Measurements from ENCODE around the gene RAC3. TPM values are rescaled to one million over a fixed set of nuclear protein-coding genes. Genes with fewer than 3 reads are reported as not detected.

Gene RAC3
- total RNA-seq, 4 donors from 2014 or later = 0.42 to 2.0 TPM; not detected in 2

DNA sequence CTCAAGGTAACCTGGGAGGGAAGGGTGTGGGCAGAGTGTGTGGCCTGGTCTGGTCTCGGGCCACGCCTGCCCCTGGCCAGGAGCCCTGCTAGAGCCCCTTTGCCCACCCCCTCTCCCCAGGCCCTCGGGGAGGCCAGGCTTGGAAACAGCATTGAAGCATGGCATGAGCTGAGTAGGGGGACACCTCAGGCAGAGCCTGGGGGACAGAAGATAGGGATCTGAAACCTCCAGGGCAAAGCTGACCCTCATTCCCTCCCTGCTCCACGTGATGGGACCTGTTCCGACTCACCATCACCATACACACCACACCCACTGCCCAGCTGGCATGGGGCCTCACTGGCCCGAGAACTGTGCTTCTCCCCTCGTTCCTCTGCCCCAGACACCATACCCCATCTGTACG, 17.6 kb downstream of the RAC3 start:
- intact Hi-C loops (cut with DNase I; ENCODE audit: low total_unique reads) = no loop called here
- no peak overlapping the region for H3K27ac ChIP-seq
- no peaks in the 10 kb centered on the region for H3K9me3 ChIP-seq
- H3K36me3 ChIP-seq = peaks cover 0 to 44% of the 10 kb centered on the region in 2 donors
- no peak for TF ChIP-seq POLR2A (IDR thresholded peaks at IDR 0.05)
- TF ChIP-seq, protein P1, sequence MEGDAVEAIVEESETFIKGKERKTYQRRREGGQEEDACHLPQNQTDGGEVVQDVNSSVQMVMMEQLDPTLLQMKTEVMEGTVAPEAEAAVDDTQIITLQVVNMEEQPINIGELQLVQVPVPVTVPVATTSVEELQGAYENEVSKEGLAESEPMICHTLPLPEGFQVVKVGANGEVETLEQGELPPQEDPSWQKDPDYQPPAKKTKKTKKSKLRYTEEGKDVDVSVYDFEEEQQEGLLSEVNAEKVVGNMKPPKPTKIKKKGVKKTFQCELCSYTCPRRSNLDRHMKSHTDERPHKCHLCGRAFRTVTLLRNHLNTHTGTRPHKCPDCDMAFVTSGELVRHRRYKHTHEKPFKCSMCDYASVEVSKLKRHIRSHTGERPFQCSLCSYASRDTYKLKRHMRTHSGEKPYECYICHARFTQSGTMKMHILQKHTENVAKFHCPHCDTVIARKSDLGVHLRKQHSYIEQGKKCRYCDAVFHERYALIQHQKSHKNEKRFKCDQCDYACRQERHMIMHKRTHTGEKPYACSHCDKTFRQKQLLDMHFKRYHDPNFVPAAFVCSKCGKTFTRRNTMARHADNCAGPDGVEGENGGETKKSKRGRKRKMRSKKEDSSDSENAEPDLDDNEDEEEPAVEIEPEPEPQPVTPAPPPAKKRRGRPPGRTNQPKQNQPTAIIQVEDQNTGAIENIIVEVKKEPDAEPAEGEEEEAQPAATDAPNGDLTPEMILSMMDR (IDR thresholded peaks at IDR 0.05 in 4 of 5, conservative IDR thresholded peaks at IDR 0.05 in 1 of 5) = no peak
- DNase-seq (no peak), ATAC-seq (no peak)
- in situ Hi-C loops (cut with MboI; ENCODE audit: low sequenced_read_pairs in 4 of 4) = loop anchor here in 1 of 4 donors (25.0 kb wide), 1 partner anchor 88 kb away; no protein-coding TSS in a partner anchor
- no peaks in the 10 kb centered on the region for H3K27me3 ChIP-seq
- H3K4me3 ChIP-seq = no peak overlapping the region
- peaks cover 22 to 29% of the 10 kb centered on the region in 2 donors for H3K4me1 ChIP-seq

DNA sequence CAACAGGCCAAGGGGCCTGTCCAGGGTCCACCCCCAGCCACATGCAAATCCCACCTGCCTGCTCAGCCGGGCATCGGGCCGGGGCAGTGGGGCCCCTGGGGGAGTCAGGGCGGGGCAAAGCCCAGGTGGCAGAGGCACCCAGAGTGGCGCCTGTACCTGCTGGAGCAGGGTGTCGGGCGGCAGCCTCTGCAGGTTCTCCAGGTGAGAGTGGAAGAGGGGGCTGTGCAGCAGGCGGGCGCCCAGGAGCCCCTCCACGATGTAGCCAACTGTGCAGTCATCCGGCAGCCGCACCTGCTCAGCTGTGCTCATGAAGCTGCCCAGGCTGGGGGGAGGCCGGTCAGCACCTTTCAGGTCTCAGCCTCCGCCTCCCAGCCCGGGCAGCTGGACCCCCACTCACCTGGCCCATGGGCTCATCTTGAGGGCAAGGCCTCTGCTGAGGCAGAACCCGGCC, 18.1 kb downstream of the RAC3 start:
- Histone ChIP-seq H3K4me1 (peaks cover 22 to 29% of the 10 kb centered on the region in 2 donors), H3K27me3 (no peaks in the 10 kb centered on the region), H3K4me3 (no peak overlapping the region), H3K27ac (no peak overlapping the region), H3K36me3 (peaks cover 0 to 49% of the 10 kb centered on the region in 2 donors), H3K9me3 (no peaks in the 10 kb centered on the region)
- ATAC-seq (no peak), DNase-seq (no peak)
- in situ Hi-C loops (cut with MboI; ENCODE audit: low sequenced_read_pairs in 4 of 4) = loop anchor here in 1 of 4 donors (25.0 kb wide), 1 partner anchor 88 kb away; no protein-coding TSS in a partner anchor
- intact Hi-C loops (cut with DNase I; ENCODE audit: low total_unique reads) = no loop called here
- no peak for TF ChIP-seq POLR2A (IDR thresholded peaks at IDR 0.05)
- TF ChIP-seq, protein P1 (IDR thresholded peaks at IDR 0.05 in 4 of 5, conservative IDR thresholded peaks at IDR 0.05 in 1 of 5) = no peak

DNA sequence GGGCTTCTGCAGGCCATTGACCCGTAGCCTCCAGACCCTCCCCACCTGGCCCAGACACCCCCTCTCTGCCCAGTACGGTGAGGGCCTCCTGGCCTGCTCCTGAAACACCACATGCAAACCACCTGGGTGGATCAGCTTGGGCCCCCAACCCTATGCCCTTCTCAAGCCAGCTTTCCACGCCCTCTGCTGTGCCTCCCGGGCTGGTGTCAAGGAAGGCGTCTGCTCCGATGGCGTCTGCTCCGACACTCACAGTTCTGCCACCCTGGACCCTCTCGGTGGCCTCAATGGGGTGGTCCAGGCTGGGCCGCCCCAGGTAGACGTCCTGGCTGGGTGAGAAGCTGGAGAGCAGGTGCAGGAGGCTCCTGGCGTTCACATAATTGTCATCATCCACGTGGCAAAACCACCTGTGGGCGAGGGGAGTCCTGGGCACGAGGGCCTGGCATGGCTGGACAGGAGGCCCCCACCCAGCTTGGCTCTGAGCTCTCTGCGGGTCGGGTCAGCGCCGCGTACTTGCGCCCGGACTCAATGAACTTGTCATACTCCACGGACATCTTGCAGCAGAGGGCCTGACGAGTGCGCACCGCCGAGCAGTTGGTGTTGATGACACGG, 18.8 kb downstream of the RAC3 start:
- H3K27ac ChIP-seq = peak overlapping the region in 3 of 4 donors; percentile 36 to 60 (median 56)
- no peak for DNase-seq
- in situ Hi-C loops (cut with MboI; ENCODE audit: low sequenced_read_pairs in 4 of 4) = no loop called here

DNA sequence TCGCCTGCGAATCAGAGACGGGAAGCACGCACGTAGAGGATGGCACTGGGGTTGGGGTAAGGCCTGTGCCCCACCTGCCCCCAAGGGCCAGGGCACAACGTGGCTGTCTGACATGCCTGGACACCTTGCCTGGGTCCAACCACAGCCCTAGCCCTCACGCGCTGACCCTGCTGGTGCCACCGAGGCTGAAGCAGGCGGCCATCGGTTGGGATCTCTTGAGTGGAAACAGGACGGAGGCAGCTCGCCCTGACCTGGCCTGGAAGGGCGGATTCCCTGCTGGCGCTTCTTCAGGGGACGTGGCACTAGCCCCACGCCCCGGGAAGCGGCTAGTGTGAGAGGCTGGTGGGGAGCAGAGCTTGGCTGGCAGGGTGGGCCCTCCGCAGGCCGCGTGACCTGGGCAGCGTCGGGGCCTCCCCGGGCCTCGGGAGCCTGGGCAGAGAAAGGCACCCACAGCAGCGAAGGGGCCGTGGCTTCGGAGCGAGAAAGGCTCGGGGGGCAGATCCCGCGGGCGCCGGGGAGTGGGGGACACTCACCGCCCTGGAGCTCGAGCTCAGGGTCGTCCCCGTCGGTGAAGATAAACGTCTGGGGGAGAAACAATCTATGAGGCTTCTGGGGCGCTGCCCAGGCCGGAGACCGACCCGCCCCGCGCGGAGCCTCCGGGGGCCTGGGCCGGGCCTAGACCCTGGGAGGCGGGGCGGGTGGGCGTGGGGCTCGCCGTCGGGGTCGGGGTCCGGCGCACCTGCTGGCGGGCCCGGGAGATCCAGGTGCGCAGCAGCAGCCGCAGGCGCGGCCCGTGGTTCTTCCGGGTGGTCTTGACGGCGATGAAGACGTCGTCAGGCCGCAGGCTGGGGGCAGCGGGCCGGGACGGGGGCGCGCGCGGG, 19.5 kb downstream of the RAC3 start:
- Histone ChIP-seq H3K4me3 (peak overlapping the region; percentile 52 to 87 (median 74)), H3K27me3 (no peaks in the 10 kb centered on the region), H3K4me1 (peaks cover 22 to 29% of the 10 kb centered on the region in 2 donors), H3K36me3 (peaks cover 0 to 63% of the 10 kb centered on the region in 2 donors), H3K9me3 (no peaks in the 10 kb centered on the region), H3K27ac (peak overlapping the region; percentile 36 to 72 (median 58))
- in situ Hi-C loops (cut with MboI; ENCODE audit: low sequenced_read_pairs in 4 of 4) = no loop called here
- DNase-seq = no peak
- intact Hi-C loops (cut with DNase I; ENCODE audit: low total_unique reads) = loop anchor here (5.0 kb wide), 1 partner anchor 46 kb away; the partner anchor contains the start of gene FASN
- TF ChIP-seq POLR2A (IDR thresholded peaks at IDR 0.05) = no peak
- TF ChIP-seq, protein P1 (IDR thresholded peaks at IDR 0.05 in 4 of 5, conservative IDR thresholded peaks at IDR 0.05 in 1 of 5) = peak in 1 of 5 experiments; percentile 6
- peak; percentile 16 to 34 for ATAC-seq

More for the DNA sequence above, 18.8 kb downstream of the RAC3 start:
- intact Hi-C loops (cut with DNase I; ENCODE audit: low total_unique reads) = loop anchor here (5.0 kb wide), 1 partner anchor 47 kb away; the partner anchor contains the start of gene FASN
- H3K4me1 ChIP-seq = peaks cover 22 to 29% of the 10 kb centered on the region in 2 donors
- peak overlapping the region; percentile 52 to 87 (median 74) for H3K4me3 ChIP-seq
- ATAC-seq = no peak
- peaks cover 0 to 56% of the 10 kb centered on the region in 2 donors for H3K36me3 ChIP-seq
- no peaks in the 10 kb centered on the region for H3K9me3 ChIP-seq
- no peaks in the 10 kb centered on the region for H3K27me3 ChIP-seq
- TF ChIP-seq, protein P1 (IDR thresholded peaks at IDR 0.05 in 4 of 5, conservative IDR thresholded peaks at IDR 0.05 in 1 of 5) = no peak
- no peak for TF ChIP-seq POLR2A (IDR thresholded peaks at IDR 0.05)

Measured in gastrocnemius medialis (tissue), 4 donors.